Smooth muscle cell (in vitro differentiated cells): ENCODE data around the gene ENDOD1. TPM values are rescaled to one million over a fixed set of nuclear protein-coding genes. Genes with fewer than 3 reads are reported as not detected.

Source experiments
- DNase-seq: peaks from one replicate; lab custom pipeline; 2025; ENCODE audit not compliant: unreplicated experiment; lab: John Stamatoyannopoulos, UW
- H2AFZ ChIP-seq: fragments of 200-600 bp; sonication (generic); 2 replicates; pipeline ENCODE4 v1.6.0; 2016; ENCODE audit warnings: antibody characterized with exemption, low read depth, mild to moderate bottlenecking
- H3F3A ChIP-seq: fragments of 200-600 bp; sonication (generic); 2 replicates; pipeline ENCODE4 v1.6.0; 2017; ENCODE audit warnings: antibody characterized with exemption, low read depth
- H3K27ac ChIP-seq: fragments of 200-600 bp; sonication (generic); 2 replicates; pipeline ENCODE4 v1.5.1; 2016; ENCODE audit warnings: low read depth, mild to moderate bottlenecking
- H3K27me3 ChIP-seq: fragments of 200-600 bp; sonication (generic); 2 replicates; pipeline ENCODE4 v1.6.1; 2016; ENCODE audit warnings: low read depth, mild to moderate bottlenecking
- H3K36me3 ChIP-seq: fragments of 200-600 bp; sonication (generic); 2 replicates; pipeline ENCODE4 v1.5.1; 2016; ENCODE audit warnings: low read depth
- H3K4me1 ChIP-seq: fragments of 200-600 bp; sonication (generic); 2 replicates; pipeline ENCODE4 v1.5.1; 2016; ENCODE audit warnings: low read depth
- H3K4me2 ChIP-seq: fragments of 200-600 bp; sonication (generic); 2 replicates; pipeline ENCODE4 v1.6.0; 2016; ENCODE audit warnings: mild to moderate bottlenecking
- H3K4me3 ChIP-seq: fragments of 200-600 bp; sonication (generic); 2 replicates; pipeline ENCODE4 v1.5.1; 2016; ENCODE audit warnings: mild to moderate bottlenecking
- H3K79me2 ChIP-seq: fragments of 200-600 bp; sonication (generic); 2 replicates; pipeline ENCODE4 v1.6.0; 2016; ENCODE audit warnings: low read depth, mild to moderate bottlenecking
- H3K9ac ChIP-seq: fragments of 200-600 bp; sonication (generic); 2 replicates; pipeline ENCODE4 v1.6.0; 2016; ENCODE audit warnings: low read depth
- H3K9me3 ChIP-seq: fragments of 200-600 bp; sonication (generic); replicated peaks from 2 replicates; pipeline ENCODE4 v1.5.1; 2016; ENCODE audit warnings: low read depth
- H4K20me1 ChIP-seq: fragments of 200-600 bp; sonication (generic); 2 replicates; pipeline ENCODE4 v1.6.0; 2016; ENCODE audit warnings: low read depth
- WGBS: methylation state at CpG from one replicate; pipeline ENCODE4 v1.1.7; 2016; ENCODE audit warnings: low lambda C conversion rate; 5-methylcytosine and 5-hydroxymethylcytosine counted together
- polyA plus RNA-seq: library from polyadenylated mRNA; unstranded; fragments of >200 nt; fragmentation: Nextera tagmentation; extraction: Ambion mirVana; gene quantifications from 2 replicates; pipeline ENCODE4 v1.2.1, GENCODE V29; 2016
- total RNA-seq: library from RNA; depleted of rRNA; stranded (reverse); fragments of >200 nt; gene quantifications from 2 replicates; pipeline ENCODE4 v1.2.3, GENCODE V29; 2014
- TF ChIP-seq, protein P1 (sequence below): fragments of 200-600 bp; sonication (generic); IDR thresholded peaks from 2 replicates; pipeline ENCODE4 v1.5.1; 2017; ENCODE audit warnings: borderline replicate concordance, mild to moderate bottlenecking, antibody characterized with exemption; ENCODE audit not compliant: insufficient read depth, poor library complexity, severe bottlenecking

ENDOD1 gene
- total and polyA plus RNA-seq, 2 experiments from 2014 or later, result 44.8 to 125 TPM

- TF ChIP-seq, protein P1, sequence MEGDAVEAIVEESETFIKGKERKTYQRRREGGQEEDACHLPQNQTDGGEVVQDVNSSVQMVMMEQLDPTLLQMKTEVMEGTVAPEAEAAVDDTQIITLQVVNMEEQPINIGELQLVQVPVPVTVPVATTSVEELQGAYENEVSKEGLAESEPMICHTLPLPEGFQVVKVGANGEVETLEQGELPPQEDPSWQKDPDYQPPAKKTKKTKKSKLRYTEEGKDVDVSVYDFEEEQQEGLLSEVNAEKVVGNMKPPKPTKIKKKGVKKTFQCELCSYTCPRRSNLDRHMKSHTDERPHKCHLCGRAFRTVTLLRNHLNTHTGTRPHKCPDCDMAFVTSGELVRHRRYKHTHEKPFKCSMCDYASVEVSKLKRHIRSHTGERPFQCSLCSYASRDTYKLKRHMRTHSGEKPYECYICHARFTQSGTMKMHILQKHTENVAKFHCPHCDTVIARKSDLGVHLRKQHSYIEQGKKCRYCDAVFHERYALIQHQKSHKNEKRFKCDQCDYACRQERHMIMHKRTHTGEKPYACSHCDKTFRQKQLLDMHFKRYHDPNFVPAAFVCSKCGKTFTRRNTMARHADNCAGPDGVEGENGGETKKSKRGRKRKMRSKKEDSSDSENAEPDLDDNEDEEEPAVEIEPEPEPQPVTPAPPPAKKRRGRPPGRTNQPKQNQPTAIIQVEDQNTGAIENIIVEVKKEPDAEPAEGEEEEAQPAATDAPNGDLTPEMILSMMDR, result no peak
- Histone ChIP-seq H3K4me3 (no peak overlapping the region), H3K9me3 (no peaks in the 10 kb centered on the region), H3K4me2 (no peak overlapping the region), H2AFZ (no peak overlapping the region), H3K4me1 (peaks cover 10% of the 10 kb centered on the region), H4K20me1 (no peaks in the 10 kb centered on the region), H3K27me3 (no peaks in the 10 kb centered on the region), H3K79me2 (peaks cover 17% of the 10 kb centered on the region), H3K27ac (no peak overlapping the region), H3F3A (peaks cover 11% of the 10 kb centered on the region), H3K36me3 (no peaks in the 10 kb centered on the region), H3K9ac (no peak overlapping the region)
- no peak for DNase-seq
- WGBS, result 93% methylated on average over 1 of the region's 1 CpG
These were observed 2.6 kb upstream of the ENDOD1 start for GRCh38 chr11:95086836-95087570.

GRCh38 chr11:95088946-95089619 lies 563 bp upstream of the ENDOD1 start:
- H3K79me2 ChIP-seq, result peaks cover 29% of the 10 kb centered on the region
- WGBS, result 23% methylated on average over 19 of the region's 27 CpGs
- H3K9ac ChIP-seq, result no peak overlapping the region
- peaks cover 7% of the 10 kb centered on the region for H4K20me1 ChIP-seq
- H3K4me2 ChIP-seq, result peak overlapping the region; percentile 94
- H3K27ac ChIP-seq, result peak overlapping the region; percentile 3
- TF ChIP-seq, protein P1, result no peak
- H3F3A ChIP-seq, result peaks cover 28% of the 10 kb centered on the region
- H3K4me3 ChIP-seq, result peak overlapping the region; percentile 88
- no peaks in the 10 kb centered on the region for H3K9me3 ChIP-seq
- no peak for DNase-seq
- H2AFZ ChIP-seq, result peak overlapping the region; percentile 60
- peaks cover 20% of the 10 kb centered on the region for H3K4me1 ChIP-seq
- H3K27me3 ChIP-seq, result no peaks in the 10 kb centered on the region
- H3K36me3 ChIP-seq, result no peaks in the 10 kb centered on the region

DNA sequence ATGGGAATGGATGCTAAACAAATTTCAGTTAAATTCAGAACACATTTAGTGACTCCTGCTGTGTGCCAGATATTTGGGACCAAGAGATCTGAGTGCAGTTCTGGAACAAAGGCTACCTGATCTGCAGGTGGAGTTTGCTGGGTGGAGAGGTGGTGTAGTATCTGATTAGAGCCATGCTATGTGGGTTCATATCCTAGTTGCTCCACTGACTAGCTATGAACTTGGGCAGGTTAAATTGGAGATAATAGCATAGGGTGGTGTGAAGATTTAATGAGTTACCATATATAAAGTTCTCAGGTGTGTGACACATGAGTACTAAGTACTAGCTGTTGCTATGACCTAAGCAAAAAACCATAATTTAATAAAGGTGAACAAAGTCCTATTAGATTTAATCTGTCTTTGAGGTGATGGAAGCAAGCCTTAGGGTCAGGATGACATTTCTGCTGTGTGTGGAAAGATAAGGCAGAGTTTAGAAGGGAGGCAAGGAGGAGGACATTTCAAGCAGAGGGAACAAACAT lies 2.1 kb downstream of the ENDOD1 start:
- Histone ChIP-seq H3K9me3 (no peaks in the 10 kb centered on the region), H3K4me2 (peak overlapping the region; percentile 94), H3K27ac (peak overlapping the region; percentile 78), H3F3A (peaks cover 28% of the 10 kb centered on the region), H4K20me1 (peaks cover 11% of the 10 kb centered on the region), H3K4me1 (peaks cover 24% of the 10 kb centered on the region), H3K4me3 (peak overlapping the region; percentile 3), H3K79me2 (peaks cover 55% of the 10 kb centered on the region), H3K36me3 (no peaks in the 10 kb centered on the region), H3K27me3 (no peaks in the 10 kb centered on the region), H3K9ac (no peak overlapping the region), H2AFZ (no peak overlapping the region)
- TF ChIP-seq, protein P1, result no peak
- no peak for DNase-seq
